ENCODE data around the gene SPDYE2. TPM values are rescaled to one million over a fixed set of nuclear protein-coding genes. Genes with fewer than 3 reads are reported as not detected.
"Not testable (repeated sequence)": the region's sequence is repeated elsewhere in the genome, so short reads cannot be mapped to it uniquely, and the experiment has no call there.

The SPDYE2 gene
- polyA plus RNA-seq, 1 experiment = not detected

- POLR2A ChIA-PET; CTCF ChIA-PET; H3K9me3 ChIP-seq (ENCODE audit: control insufficient read depth, insufficient read depth, low read length); H3K27ac ChIP-seq (ENCODE audit: low read depth, low read length); H3K27me3 ChIP-seq (ENCODE audit: control insufficient read depth, insufficient read depth, low read length); DNase-seq (ENCODE audit: low read depth, low spot score); H3K4me3 ChIP-seq (ENCODE audit: low read depth, low read length): not testable (repeated sequence)
Observed at GRCh38 chr7:102544372-102544771, 6.7 kb upstream of the SPDYE2 start.

DNA sequence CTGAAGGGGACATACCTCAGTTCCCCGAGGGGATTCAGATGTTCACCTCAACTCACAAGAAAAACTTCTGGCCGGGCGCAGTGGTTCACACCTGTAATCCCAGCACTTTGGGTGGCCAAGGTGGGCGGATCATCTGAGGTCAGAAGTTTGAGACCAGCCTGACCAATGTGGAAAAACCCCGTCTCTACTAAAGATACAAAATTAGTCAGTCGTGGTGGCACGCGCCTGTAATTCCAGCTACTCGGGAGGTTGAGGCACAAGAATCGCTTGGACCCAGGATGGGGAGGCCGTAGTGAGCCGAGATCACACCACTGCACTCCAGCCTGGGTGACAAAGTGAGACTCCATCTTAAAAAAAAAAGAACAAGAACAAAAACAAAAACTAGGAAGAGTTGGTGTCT is 5.7 kb upstream of the SPDYE2 start:
- H3K9me3 ChIP-seq (ENCODE audit: control insufficient read depth, insufficient read depth, low read length); POLR2A ChIA-PET; H3K27ac ChIP-seq (ENCODE audit: low read depth, low read length); H3K27me3 ChIP-seq (ENCODE audit: control insufficient read depth, insufficient read depth, low read length); DNase-seq (ENCODE audit: low read depth, low spot score); H3K4me3 ChIP-seq (ENCODE audit: low read depth, low read length); CTCF ChIA-PET: not testable (repeated sequence)

DNA sequence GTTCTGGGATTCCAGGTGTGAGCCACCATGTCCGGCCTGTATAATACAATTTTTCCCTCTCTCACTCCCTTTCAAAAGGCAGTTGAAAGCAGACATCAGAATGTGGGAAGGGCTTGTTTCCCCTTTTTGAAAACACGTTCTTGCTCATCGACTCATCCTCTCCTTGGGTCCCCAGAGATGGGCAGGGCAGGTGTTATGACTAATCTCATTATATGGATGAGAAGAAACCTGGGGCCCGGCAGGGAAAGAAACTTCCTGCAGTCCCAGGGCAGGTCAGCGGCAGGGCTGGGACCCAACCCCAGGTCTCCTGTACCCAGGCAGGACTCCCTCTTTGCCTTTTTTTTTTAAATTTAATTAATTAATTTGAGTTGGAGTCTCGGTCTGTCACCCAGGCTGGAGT is 4.7 kb upstream of the SPDYE2 start:
- H3K27me3 ChIP-seq (ENCODE audit: control insufficient read depth, insufficient read depth, low read length); CTCF ChIA-PET; H3K4me3 ChIP-seq (ENCODE audit: low read depth, low read length); H3K27ac ChIP-seq (ENCODE audit: low read depth, low read length); DNase-seq (ENCODE audit: low read depth, low spot score); POLR2A ChIA-PET; H3K9me3 ChIP-seq (ENCODE audit: control insufficient read depth, insufficient read depth, low read length): not testable (repeated sequence)

- POLR2A ChIA-PET; CTCF ChIA-PET; H3K27ac ChIP-seq (ENCODE audit: low read depth, low read length): not testable (repeated sequence)
Observed at GRCh38 chr7:102568620-102569019, 17.6 kb downstream of the SPDYE2 start.

DNA sequence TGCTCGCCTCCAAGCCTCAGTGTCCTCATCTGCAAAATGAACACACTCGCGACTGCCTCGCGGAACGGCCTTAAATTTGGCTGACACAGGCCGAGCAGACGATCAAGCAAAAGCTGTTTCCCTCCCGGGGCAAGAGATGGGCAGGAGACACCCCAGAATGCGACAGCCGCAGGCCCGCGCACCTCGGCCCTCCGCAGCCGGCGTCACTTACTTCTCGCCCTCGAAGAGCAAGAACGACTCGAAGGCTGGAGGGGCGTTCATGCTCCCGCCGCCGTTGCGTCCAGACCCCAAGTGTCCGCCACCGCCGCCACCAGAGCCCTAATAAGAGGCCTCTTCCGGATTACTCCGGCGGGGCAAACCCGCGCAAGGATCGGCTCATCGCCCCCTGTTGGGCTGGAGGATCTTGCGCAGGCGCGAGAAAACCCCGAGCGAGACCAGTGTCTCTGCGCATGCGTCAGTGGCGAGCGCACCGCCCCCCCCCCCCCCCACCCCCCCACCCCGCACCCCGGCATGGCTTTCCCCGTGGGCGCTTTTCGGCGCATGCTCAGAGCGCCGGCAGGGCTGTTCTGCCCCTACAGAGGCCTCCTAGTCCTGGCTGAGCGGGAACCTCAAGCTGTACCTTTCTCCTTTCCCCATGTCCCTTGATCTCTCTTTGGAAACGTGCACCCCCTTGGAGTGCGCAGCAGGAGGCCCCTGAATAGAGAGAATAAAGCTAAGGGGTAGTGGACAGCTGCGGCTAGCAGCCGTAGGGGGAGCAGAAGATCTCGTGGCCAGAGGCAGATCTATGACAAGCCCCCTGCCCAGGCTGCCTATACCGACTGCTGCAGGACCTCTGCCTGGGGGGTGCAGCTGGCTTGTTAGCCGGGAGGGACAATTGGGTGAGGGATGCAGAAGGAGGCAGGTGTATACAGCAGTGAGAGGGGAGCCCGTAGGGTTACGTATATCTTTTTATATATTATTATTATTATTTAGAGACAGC is 21.5 kb downstream of the SPDYE2 start, which contains the start of gene POLR2J3:
POLR2J3 (minus strand) TSS at position 323 of the 979 bp plus-strand sequence; CDS start at position 261, 62 bp downstream.
- TF ChIP-seq, protein P1, sequence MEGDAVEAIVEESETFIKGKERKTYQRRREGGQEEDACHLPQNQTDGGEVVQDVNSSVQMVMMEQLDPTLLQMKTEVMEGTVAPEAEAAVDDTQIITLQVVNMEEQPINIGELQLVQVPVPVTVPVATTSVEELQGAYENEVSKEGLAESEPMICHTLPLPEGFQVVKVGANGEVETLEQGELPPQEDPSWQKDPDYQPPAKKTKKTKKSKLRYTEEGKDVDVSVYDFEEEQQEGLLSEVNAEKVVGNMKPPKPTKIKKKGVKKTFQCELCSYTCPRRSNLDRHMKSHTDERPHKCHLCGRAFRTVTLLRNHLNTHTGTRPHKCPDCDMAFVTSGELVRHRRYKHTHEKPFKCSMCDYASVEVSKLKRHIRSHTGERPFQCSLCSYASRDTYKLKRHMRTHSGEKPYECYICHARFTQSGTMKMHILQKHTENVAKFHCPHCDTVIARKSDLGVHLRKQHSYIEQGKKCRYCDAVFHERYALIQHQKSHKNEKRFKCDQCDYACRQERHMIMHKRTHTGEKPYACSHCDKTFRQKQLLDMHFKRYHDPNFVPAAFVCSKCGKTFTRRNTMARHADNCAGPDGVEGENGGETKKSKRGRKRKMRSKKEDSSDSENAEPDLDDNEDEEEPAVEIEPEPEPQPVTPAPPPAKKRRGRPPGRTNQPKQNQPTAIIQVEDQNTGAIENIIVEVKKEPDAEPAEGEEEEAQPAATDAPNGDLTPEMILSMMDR (IDR thresholded peaks at IDR 0.05; ENCODE audit: low read depth, low read length) = peak; percentile 58
- DNase-seq (ENCODE audit: low read depth, low spot score) = peak; percentile 87
- not testable (repeated sequence) for H3K27me3 ChIP-seq (ENCODE audit: control insufficient read depth, insufficient read depth, low read length); H3K9me3 ChIP-seq (ENCODE audit: control insufficient read depth, insufficient read depth, low read length); H3K27ac ChIP-seq (ENCODE audit: low read depth, low read length)
- H3K4me3 ChIP-seq (ENCODE audit: low read depth, low read length) = peak within 1 kb of the TSS; percentile 64
- ChIA-PET POLR2A (interaction anchor here (0.6 kb wide), 1 partner anchor 494 kb away, joined by 6 read pairs; no protein-coding TSS in a partner anchor), CTCF (interaction anchor here (0.6 kb wide), 3 partner anchors 99 to 494 kb away, joined by 3 read pairs; no protein-coding TSS in a partner anchor)

More at GRCh38 chr7:102568620-102569019, 17.6 kb downstream of the SPDYE2 start:
- not testable (repeated sequence) for H3K4me3 ChIP-seq (ENCODE audit: low read depth, low read length); H3K27me3 ChIP-seq (ENCODE audit: control insufficient read depth, insufficient read depth, low read length); H3K9me3 ChIP-seq (ENCODE audit: control insufficient read depth, insufficient read depth, low read length); DNase-seq (ENCODE audit: low read depth, low spot score)

GRCh38 chr7:102574607-102575006 is 23.6 kb downstream of the SPDYE2 start:
- DNase-seq (ENCODE audit: low read depth, low spot score); H3K9me3 ChIP-seq (ENCODE audit: control insufficient read depth, insufficient read depth, low read length); H3K27ac ChIP-seq (ENCODE audit: low read depth, low read length); H3K4me3 ChIP-seq (ENCODE audit: low read depth, low read length); CTCF ChIA-PET; H3K27me3 ChIP-seq (ENCODE audit: control insufficient read depth, insufficient read depth, low read length); POLR2A ChIA-PET: not testable (repeated sequence)

DNA sequence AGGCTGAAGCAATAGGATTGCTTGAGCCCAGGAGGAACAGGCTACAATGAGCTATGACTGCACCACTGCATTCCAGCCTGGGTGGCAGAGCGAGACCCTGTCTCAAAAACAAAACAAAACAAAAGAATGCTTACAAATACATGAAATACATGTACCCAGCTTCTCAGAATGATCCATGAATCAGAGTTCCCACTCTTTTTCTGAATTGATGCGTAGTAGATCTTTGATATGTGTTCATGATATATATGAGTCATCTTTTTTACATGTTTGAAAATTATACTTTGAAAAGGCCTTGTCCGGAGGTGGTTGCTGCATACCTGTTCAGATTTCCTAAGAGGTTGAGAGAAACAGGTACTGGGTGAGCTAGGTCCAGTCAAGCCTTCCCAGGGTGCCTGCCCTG is 25.3 kb downstream of the SPDYE2 start:
- H3K27me3 ChIP-seq (ENCODE audit: control insufficient read depth, insufficient read depth, low read length) = not testable (repeated sequence)

GRCh38 chr7:102577315-102578240 is 26.6 kb downstream of the SPDYE2 start:
- H3K4me3 ChIP-seq (ENCODE audit: low read depth, low read length); H3K9me3 ChIP-seq (ENCODE audit: control insufficient read depth, insufficient read depth, low read length); DNase-seq (ENCODE audit: low read depth, low spot score); H3K27ac ChIP-seq (ENCODE audit: low read depth, low read length); CTCF ChIA-PET; H3K27me3 ChIP-seq (ENCODE audit: control insufficient read depth, insufficient read depth, low read length); POLR2A ChIA-PET: not testable (repeated sequence)

More for the DNA sequence above, 25.3 kb downstream of the SPDYE2 start:
- H3K9me3 ChIP-seq (ENCODE audit: control insufficient read depth, insufficient read depth, low read length); H3K4me3 ChIP-seq (ENCODE audit: low read depth, low read length); POLR2A ChIA-PET; DNase-seq (ENCODE audit: low read depth, low spot score); H3K27ac ChIP-seq (ENCODE audit: low read depth, low read length); CTCF ChIA-PET: not testable (repeated sequence)

GRCh38 chr7:102578486-102578885 is 27.5 kb downstream of the SPDYE2 start:
- H3K9me3 ChIP-seq (ENCODE audit: control insufficient read depth, insufficient read depth, low read length); H3K27me3 ChIP-seq (ENCODE audit: control insufficient read depth, insufficient read depth, low read length); H3K4me3 ChIP-seq (ENCODE audit: low read depth, low read length); CTCF ChIA-PET; POLR2A ChIA-PET; DNase-seq (ENCODE audit: low read depth, low spot score); H3K27ac ChIP-seq (ENCODE audit: low read depth, low read length): not testable (repeated sequence)

DNA sequence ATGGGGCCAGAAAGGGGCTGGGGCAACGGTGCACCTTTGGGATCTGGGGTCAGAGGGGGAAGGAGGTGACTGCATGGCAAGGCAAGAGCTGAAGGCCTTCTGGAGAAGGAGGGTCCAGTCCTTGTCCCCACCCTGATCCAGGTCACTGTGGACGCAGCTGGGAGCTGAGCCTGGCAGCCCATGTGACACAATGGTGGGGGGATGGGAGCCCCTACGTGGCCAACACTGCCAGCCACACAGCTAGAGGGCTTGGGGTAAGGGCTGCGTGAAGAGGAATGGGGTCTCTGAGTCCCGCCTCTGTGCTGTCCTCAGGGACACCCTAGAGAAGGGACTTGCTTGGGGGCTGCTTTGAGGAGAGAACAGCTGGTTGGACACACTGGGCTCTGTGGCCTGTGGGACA is 30.7 kb downstream of the SPDYE2 start:
- POLR2A ChIA-PET; CTCF ChIA-PET; H3K27ac ChIP-seq (ENCODE audit: low read depth, low read length): not testable (repeated sequence)

More for the DNA sequence above, 30.7 kb downstream of the SPDYE2 start:
- DNase-seq (ENCODE audit: low read depth, low spot score); H3K27me3 ChIP-seq (ENCODE audit: control insufficient read depth, insufficient read depth, low read length); H3K4me3 ChIP-seq (ENCODE audit: low read depth, low read length); H3K9me3 ChIP-seq (ENCODE audit: control insufficient read depth, insufficient read depth, low read length): not testable (repeated sequence)
